HS-5 (cell line): ENCODE data around the gene ATXN7L2.
A peak's percentile ranks its signal among the peaks of the same experiment; 100 is the strongest.
"Not testable (repeated sequence)": the region's sequence is repeated elsewhere in the genome, so short reads cannot be mapped to it uniquely, and the experiment has no call there.

Experiments
- DNase-seq: peaks from one replicate; pipeline ENCODE4 v3.0.0-alpha.2; 2012; ENCODE audit warnings: low read depth

The ATXN7L2 gene, protein sequence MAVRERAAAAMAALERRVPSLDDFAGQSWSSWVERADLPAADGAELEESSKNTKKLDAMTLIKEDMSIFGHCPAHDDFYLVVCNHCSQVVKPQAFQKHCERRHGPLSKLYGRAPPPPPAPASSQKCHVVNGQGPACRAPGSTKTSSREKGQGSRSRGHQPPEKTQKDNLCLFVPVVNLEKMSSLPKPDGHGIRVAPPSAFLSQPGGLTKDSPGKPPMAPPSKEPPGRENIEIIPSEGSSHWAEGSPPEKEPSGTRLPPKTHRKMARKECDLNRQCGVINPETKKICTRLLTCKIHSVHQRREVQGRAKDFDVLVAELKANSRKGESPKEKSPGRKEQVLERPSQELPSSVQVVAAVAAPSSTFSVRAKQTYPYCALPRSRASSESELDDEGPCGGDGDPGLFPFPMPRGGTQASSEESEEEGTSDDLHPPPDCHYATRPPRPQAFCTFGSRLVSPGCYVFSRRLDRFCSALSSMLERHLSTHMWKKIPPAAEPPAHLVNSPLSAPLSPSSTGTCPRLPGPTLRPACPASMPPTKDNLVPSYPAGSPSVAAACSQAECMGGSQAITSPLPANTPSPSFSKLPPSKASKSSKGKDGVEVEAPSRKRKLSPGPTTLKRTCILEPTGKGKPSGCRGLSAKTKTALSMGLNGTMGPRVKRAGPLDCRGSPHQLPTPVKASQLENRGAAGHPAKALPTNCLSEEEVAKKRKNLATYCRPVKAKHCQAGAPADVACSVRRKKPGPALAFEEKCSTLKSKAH

DNA sequence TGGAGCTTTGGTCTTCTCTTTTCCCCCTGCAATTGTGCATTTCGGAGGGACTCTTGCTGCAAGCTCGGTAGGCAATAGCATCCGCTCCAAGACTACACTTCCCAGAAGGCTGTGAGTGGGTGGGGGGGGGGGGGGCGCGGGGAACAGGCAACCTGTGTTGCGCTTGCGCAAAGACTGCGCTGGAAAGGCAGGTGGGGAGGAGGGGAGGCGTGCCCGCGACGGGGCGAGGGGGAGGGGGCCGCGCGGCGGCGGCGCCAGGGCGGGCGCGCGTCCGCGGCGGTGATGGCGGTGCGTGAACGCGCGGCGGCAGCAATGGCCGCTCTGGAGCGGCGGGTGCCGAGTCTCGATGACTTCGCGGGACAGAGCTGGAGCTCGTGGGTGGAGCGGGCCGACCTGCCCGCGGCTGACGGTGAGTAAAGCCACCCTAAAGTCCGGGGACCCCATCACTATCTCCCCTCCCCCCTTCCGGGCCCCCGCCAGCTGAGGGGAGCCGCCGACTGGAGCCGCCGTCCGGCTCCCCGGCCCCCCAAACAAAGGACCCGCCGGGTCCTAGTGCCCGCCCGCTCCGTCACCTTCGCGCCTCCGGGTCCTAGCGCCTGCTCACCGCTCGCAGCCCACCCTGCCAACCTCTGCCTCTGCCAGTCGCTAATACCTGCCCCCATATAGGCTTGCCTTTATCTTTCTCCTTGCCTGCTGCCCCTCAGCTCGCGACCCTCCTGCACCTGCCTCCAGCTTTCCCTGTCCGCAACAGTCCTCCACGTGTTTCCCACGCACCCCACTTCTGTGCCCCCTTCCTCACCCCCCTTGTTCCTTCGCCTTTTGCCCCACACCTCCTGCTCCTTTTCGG, at the start of gene ATXN7L2:
Gene ATXN7L2, plus strand, starts transcription at position 234 of the 847 bp plus-strand sequence. Its CDS starts 49 bp downstream, at position 283.
- no peak for DNase-seq

GRCh38 chr1:109434484-109434883, 49.2 kb upstream of the ATXN7L2 start:
- no peak for DNase-seq

GRCh38 chr1:109438798-109439297, 44.9 kb upstream of the ATXN7L2 start:
- DNase-seq, result peak; percentile 76

GRCh38 chr1:109441069-109441468, 42.6 kb upstream of the ATXN7L2 start:
- DNase-seq, result peak; percentile 31

DNA sequence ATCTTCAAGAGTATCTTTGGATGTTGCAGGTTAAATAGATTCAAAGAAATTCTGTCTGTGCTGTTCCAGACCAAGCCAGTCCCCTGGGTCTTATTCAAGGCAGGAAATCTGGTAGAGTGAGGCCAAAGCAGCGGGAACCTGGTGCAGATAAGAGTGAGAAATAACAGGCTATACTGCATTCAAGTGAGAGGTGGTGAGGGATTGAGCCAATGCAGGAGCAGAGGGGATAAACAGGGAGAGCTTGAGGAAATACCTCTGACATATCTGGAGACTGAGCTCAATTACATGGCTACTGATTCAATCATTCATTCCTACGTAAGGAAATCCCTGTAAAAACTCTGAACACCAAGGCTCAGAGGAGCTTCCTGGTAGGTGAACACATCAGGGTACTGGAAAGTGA, 40.2 kb upstream of the ATXN7L2 start:
- no peak for DNase-seq

DNA sequence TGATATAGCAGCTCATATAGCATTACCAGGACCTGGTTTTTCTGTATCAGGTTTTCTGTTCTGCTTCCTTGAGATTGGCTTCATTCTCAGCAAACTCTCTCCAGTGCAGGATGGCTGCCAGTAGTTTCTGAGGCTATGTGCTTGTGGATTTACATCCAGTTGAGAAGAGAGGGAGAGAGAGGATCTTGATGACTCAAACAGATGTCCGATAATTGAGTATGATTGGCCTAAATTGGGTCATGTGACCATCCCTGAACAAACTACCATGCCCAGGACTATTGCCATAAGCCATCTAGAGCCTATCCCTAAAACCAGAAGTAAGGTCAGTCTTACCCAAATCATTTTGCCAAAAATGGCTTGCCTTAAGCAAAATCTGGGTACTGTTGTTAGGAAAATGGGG, 39.4 kb upstream of the ATXN7L2 start:
- DNase-seq, result no peak

DNA sequence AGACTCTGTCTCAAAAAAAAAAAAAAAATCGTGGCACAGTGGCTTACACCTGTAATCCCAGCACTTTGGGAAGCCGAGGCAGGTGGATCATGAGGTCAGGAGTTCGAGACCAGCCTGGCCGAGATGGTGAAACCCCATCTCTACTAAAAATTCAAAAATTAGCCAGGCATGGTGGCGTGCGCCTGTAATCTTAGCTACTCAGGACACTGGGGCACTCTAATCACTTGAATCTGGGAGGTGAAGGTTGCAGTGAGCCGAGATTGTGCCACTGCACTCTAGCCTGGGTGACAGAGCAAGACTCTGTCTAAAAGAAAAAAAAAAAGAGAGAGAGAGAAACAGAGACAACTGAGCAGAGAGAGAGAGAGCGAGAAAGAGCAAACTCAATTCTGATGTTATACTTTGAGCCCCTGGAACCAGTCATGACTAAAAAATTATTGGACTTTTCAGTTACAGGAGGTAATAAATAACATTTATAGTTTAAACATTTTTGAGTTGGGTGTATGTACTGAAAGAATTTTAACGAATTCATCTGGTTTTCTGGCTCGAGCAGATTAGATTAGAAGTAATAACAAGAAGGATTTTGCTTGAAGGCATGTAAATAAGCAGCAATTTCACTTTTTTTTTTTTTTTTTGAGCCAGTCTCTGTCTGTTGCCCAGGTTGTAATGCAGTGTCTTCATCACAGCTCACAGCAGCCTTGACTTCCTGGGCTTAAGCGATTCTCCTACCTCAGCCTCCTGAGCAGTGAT, 37.6 kb upstream of the ATXN7L2 start:
- not testable (repeated sequence) for DNase-seq

- DNase-seq, result no peak
Observed at GRCh38 chr1:109447524-109447923, 36.2 kb upstream of the ATXN7L2 start.

DNA sequence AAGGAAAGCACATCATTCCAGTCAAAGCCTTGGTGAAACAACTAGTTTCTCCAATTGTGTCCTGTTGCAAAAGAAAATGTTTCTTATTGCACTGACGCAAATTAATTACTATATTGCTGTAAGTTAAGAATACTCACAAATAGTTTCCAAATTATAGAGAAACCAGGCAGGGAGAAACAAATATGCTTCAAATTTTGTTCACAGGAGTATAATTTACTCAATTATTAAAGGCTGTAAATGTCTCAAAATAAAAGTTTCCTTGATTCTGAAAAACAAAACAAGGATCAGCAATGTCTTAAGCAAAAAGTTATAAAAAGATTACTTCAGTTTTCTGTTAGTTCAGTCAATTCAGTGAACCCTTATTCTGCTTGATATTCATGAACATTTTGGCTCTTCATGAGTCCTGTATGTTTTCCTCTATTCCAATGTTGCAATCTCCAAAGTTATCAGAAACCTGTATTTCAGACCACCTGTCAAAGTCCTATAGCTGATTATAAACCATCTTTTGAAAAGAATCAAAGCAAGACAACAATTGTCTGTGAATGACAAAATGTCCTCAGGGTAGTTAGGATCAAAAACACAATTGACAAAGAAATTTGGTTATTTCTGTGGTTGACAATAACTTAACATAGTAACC, 29.1 kb upstream of the ATXN7L2 start:
- no peak for DNase-seq

DNA sequence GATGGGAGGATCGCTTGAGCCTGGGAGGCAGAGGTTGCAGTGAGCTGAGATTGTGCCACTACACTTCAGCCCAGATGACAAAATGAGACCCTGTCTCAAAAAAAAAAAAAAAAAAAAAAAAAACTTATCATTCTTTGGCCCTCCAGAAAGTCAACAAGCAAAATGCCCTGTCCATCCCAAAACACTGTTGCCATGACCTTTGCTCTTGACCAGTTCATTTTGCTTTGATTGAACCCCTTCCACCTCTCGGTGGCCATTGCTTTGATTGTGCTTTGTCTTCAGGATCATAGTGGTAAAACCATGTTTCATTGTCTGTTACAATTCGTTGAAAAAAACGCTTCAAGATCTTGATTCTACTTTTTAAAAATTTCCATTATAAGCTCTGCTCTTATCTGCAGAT, 25.9 kb upstream of the ATXN7L2 start:
- DNase-seq, result no peak

GRCh38 chr1:109466125-109466451, 17.6 kb upstream of the ATXN7L2 start:
- DNase-seq, result no peak

DNA sequence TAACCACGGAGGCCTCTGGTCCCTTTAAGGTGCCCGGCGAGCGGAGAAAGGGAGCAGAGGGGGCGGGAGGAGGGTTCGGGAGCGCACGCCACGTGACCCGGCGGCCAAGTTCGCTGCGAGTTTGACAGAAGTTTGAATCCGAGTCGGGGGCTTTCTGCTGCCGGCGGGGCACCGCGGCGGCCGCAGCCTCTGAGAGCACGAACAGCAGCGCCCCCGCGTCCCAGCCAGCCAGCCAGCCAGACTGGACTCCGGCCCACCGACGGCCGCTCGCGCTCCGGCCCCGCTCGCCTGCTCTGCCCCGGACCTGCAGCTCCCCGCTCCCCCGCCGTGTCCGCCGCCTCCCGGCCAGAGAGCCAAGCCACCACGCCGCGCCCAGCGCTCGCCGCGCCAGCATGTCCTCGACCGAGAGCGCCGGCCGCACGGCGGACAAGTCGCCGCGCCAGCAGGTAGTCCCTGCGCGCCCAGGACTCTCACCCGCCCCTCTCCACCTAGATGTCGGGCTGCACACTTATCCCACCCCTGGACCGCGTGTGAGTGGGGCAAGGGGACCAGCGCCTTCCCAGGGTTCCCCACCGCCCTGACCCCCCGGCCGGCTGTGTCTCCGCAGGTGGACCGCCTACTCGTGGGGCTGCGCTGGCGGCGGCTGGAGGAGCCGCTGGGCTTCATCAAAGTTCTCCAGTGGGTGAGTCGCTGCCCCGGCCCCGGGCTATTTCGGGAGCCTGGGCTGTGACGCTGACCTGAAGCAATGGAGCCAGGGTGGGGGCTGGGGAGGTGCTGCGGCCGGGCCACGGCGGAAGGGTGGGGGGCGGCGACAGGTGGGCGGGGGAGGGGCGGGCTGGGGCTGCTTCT, 17.0 kb upstream of the ATXN7L2 start, which contains the start of gene SYPL2:
Gene SYPL2, plus strand, starts transcription at position 95 of the 849 bp plus-strand sequence. Its CDS starts 298 bp downstream, at position 393.
- no peak for DNase-seq

GRCh38 chr1:109467301-109467777, 16.4 kb upstream of the ATXN7L2 start:
- no peak for DNase-seq

DNA sequence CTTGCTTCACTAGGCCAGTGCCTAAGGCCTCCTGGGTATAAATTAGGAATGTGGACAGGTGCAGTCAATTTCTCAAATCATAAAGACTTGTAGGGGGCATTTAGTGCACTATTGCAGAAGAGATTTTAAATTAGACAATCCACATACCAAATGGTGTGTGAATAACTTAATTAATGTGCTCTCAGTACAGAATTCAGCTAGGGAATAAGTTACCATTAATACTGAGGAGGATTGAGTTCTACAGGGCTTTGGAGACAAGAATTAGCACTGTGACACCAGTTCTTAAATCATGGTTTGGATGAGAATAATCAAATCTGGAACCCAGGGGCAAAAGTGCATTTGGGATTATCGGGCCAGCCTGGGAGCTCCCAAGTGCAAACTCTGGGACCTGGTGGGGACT, 15.6 kb upstream of the ATXN7L2 start:
- no peak for DNase-seq

GRCh38 chr1:109468903-109469302, 14.8 kb upstream of the ATXN7L2 start:
- DNase-seq, result no peak

GRCh38 chr1:109470245-109470644, 13.5 kb upstream of the ATXN7L2 start:
- DNase-seq, result no peak

DNA sequence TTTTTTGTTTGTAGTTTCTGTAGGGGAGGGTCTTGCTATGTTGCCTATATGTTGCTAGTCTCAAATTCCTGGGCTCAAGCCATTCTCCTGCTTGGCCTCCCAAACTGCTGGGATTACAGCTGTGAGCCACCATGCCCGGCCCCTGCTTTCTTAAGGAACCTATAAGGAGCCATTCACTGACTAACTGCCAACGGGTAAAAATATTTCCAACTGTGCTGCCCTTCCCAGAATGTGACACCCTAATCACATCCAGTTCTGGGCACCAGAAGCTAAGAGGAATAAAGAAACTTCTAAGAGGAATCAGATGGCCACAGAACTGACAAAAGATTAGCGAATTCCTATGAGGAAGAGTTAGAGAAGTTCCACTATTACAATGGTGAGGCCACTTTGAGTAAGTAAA, 10.9 kb upstream of the ATXN7L2 start:
- DNase-seq, result no peak

DNA sequence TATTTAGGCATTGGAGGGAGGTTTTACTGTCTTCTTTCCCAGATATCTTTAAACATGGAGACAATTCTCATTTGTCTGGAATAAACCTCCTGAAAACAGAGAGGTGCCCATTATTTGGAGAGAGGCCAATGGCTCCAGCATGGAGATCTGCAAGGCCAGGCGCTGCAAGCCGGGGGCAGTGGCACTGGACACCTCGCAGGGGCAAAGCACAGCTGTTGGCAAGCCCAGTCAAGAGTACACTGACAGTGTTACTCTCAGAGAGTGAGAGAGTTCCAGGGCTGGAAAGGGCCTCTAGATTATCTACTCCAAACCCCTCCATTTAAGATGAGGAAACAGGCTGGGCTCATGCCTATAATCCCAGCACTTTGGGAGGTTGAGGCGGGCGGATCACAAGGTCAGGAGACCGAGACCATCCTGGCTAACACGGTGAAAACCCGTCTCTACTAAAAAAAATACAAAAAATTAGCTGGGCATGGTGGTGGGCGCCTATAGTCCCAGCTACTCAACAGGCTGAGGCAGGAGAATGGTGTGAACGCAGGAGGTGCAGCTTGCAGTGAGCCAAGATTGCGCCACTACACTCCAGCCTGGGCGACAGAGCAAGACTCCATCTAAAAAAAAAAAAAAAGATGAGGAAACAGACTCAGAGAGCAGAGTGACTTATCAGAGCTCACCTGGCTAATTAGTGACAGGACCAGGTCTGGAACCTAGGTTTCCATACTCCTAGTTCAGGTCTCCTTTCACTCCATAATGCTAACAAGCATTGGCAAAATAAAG, 10.2 kb upstream of the ATXN7L2 start:
- not testable (repeated sequence) for DNase-seq

DNA sequence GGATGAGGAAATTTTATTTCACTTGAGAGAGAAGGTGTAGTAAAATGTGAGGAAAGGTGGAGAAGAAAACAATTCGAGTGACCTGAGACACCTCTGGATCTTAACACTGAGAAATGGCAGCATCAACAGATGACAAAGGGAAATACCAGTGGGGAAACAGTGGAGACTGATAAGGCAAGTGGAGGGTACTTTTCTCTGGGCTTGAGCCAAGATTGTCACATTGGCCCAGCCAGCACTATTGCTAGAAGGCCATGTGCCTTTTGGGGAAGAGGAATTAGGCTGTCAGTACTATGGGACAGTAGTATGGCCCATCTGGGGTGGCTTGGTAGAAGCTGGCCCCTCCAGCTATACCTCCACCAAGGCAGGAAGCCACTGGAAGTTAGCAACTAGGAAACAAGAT, 9.0 kb upstream of the ATXN7L2 start:
- no peak for DNase-seq
